ENCODE data around the gene PRR5L.

The PRR5L gene

DNA sequence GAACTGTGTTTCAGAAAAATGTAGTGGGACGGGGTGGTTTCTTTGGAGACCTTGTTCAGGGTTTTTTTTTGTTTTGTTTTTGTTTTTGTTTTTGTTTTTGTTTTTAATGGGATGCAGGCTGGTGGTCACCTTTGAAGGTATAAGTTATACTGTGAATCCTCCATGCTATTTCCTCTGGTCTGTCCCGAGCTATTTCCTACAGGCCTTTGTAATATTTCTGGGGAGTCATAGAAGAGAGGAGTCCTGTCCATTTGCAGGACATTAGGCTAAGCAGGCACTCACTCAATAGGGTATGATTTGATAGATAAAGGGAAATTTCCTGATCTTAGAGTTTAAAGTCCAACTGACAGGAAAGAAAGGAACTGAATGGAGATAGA is 136.0 kb downstream of the PRR5L start:
- in situ Hi-C loops (cut with HindIII; ENCODE audit: low sequenced_read_pairs): no loop called here
- no peak for DNase-seq (ENCODE audit: low read depth)
- no peak overlapping the region for H3K4me3 ChIP-seq (ENCODE audit: low read depth, low read length)
- TF ChIP-seq, protein P1, sequence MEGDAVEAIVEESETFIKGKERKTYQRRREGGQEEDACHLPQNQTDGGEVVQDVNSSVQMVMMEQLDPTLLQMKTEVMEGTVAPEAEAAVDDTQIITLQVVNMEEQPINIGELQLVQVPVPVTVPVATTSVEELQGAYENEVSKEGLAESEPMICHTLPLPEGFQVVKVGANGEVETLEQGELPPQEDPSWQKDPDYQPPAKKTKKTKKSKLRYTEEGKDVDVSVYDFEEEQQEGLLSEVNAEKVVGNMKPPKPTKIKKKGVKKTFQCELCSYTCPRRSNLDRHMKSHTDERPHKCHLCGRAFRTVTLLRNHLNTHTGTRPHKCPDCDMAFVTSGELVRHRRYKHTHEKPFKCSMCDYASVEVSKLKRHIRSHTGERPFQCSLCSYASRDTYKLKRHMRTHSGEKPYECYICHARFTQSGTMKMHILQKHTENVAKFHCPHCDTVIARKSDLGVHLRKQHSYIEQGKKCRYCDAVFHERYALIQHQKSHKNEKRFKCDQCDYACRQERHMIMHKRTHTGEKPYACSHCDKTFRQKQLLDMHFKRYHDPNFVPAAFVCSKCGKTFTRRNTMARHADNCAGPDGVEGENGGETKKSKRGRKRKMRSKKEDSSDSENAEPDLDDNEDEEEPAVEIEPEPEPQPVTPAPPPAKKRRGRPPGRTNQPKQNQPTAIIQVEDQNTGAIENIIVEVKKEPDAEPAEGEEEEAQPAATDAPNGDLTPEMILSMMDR (IDR thresholded peaks at IDR 0.05; ENCODE audit: low read depth, low read length, missing control alignments): no peak

DNA sequence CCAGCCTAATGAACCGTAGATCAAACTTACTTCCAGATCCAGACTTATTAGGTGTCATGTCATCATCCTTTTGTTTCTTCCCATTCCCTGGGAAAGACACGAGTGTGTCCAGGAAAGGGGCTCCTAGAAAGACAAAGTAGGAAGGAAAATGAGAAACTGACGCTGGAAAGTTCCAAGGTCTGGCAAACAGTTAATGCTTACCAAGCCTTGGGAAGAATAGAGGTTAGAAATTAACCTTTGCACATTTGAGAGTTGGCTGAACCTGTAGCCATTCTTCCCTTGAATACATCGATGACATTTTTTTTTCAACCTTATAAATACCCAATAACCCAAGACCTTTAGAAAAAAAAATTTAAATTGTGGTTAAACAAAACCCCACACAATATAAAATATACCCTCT is 136.7 kb downstream of the PRR5L start:
- no peak overlapping the region for H3K4me3 ChIP-seq (ENCODE audit: low read depth, low read length)
- in situ Hi-C loops (cut with HindIII; ENCODE audit: low sequenced_read_pairs): no loop called here
- DNase-seq (ENCODE audit: low read depth): no peak
- TF ChIP-seq, protein P1 (IDR thresholded peaks at IDR 0.05; ENCODE audit: low read depth, low read length, missing control alignments): no peak

DNA sequence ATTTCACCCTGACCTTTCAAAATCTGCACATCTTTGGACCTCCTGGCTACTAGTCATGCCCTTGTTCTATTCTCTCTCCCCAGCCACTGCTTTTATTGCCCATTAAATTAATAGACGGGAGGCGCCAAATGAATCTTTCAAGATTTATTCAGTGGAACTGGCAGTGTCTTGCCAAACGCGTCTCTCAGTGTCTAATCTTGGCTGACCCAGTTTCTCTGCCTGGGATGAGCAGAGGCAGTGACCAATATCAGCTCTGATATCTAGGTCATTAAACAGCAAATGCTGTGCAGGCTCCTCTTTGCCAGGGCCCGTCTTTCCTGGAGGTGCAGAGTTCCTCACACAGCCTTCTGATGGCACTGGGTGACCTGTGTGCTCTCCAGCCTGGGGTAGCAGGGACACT is 140.0 kb downstream of the PRR5L start:
- in situ Hi-C loops (cut with HindIII; ENCODE audit: low sequenced_read_pairs): no loop called here
- no peak overlapping the region for H3K4me3 ChIP-seq (ENCODE audit: low read depth, low read length)
- TF ChIP-seq, protein P1 (IDR thresholded peaks at IDR 0.05; ENCODE audit: low read depth, low read length, missing control alignments): no peak
- no peak for DNase-seq (ENCODE audit: low read depth)

DNA sequence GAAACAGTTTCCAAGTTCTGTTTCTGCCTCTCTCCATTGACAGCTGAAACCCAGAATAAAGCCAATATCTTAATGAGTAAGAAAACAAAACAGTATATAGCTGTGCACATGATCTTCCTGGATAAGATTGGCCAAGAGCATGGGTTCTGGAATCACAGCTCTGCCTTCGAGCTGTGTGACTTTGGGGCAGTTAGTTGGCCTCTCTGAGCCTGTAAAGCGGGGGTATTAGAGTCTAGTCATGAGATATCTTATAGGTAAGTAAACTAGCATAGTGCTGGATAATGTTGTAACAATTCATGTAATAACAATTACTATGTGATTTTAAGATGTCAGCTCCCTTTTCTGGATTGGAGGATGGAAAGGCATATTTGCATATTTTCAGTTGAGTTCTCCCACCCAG is 140.5 kb downstream of the PRR5L start:
- DNase-seq (ENCODE audit: low read depth): no peak
- H3K4me3 ChIP-seq (ENCODE audit: low read depth, low read length): no peak overlapping the region
- in situ Hi-C loops (cut with HindIII; ENCODE audit: low sequenced_read_pairs): no loop called here
- TF ChIP-seq, protein P1 (IDR thresholded peaks at IDR 0.05; ENCODE audit: low read depth, low read length, missing control alignments): no peak

DNA sequence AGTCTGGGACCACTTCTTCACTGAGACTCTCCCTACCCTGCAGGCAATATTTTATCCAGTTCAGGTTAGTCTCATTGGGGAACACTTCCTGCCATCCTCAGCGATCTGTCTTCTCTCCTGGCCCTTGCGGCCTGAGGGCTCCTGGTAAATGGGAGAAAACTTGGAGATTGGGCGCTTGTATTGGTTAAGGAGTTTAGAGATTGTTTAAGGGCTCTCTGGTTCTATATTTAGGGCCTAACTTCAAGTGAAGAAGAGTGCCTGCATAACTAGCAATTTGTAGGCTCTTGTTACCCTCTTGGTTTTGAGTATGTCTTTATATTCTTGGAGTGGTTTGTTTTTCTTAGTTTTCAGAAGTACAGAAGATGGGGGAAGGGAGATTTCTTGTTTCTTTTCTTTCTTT is 141.3 kb downstream of the PRR5L start:
- DNase-seq (ENCODE audit: low read depth): no peak
- TF ChIP-seq, protein P1 (IDR thresholded peaks at IDR 0.05; ENCODE audit: low read depth, low read length, missing control alignments): no peak
- H3K4me3 ChIP-seq (ENCODE audit: low read depth, low read length): no peak overlapping the region
- in situ Hi-C loops (cut with HindIII; ENCODE audit: low sequenced_read_pairs): no loop called here

DNA sequence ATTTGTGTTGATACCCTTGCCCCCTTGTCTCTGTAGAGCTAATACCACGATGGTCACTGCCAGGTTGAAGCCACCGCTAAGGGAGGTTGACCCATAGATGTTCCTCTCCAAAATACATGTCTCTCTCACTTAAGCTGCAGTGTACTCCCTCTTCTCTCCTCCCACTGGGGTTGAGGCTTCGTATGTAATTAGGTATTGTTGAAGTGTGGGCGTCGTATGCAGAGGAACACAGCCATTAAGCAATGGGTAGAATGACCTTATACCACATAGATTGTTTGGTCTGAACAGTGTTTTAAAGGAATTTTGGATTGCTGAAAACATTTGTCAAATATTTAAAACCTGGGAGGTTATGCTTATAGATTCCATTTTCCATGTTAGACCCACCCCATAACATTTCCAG is 142.0 kb downstream of the PRR5L start:
- in situ Hi-C loops (cut with HindIII; ENCODE audit: low sequenced_read_pairs): no loop called here
- TF ChIP-seq, protein P1 (IDR thresholded peaks at IDR 0.05; ENCODE audit: low read depth, low read length, missing control alignments): no peak
- no peak overlapping the region for H3K4me3 ChIP-seq (ENCODE audit: low read depth, low read length)
- DNase-seq (ENCODE audit: low read depth): no peak
